GM21390 (cell line): ENCODE measurements around the gene ZMYND11.

Experiments used
- ATAC-seq: cut with Tn5 transposase; IDR thresholded peaks from one replicate; pipeline ENCODE4 v1.9.1; 2021; ENCODE audit not compliant: unreplicated experiment

The ZMYND11 gene

DNA sequence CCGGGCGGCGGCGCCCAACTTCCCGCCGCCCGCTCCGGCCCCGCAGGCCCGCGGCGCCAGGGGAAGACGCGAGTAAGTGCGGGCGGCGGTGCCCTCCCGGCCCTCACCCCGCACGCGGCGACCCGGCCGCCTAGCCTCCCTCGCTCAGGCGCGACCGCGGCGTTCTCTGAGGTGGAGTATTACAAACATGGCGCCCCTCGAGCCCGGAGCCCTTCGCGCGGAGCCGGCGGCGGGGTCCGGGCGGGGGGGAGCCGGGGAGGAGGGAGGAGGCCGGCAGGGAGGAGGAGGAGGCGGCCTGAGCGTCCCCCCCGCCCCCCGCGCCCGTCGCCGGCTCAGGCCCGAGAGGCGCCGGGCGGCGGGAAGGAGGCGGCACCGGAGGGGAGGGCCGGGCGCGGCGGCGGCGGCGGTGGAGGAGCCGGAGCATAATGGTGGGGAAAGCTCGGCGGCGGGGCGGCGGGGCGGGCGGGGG lies at the start of gene ZMYND11:
Gene ZMYND11 (plus strand): TSS at position 324 of the 469 bp plus-strand sequence. CDS start 44,558 bp downstream, outside the sequence.
- ATAC-seq = peak; percentile 59

GRCh38 chr10:86031-86430 lies 49.2 kb upstream of the ZMYND11 start:
- ATAC-seq = no peak

- ATAC-seq = no peak
Observed at GRCh38 chr10:87177-88080, 47.8 kb upstream of the ZMYND11 start.

GRCh38 chr10:88253-88652 lies 47.0 kb upstream of the ZMYND11 start:
- no peak for ATAC-seq

- no peak for ATAC-seq
Observed at GRCh38 chr10:89248-89647, 46.0 kb upstream of the ZMYND11 start.

GRCh38 chr10:90161-90560 lies 45.1 kb upstream of the ZMYND11 start:
- no peak for ATAC-seq

DNA sequence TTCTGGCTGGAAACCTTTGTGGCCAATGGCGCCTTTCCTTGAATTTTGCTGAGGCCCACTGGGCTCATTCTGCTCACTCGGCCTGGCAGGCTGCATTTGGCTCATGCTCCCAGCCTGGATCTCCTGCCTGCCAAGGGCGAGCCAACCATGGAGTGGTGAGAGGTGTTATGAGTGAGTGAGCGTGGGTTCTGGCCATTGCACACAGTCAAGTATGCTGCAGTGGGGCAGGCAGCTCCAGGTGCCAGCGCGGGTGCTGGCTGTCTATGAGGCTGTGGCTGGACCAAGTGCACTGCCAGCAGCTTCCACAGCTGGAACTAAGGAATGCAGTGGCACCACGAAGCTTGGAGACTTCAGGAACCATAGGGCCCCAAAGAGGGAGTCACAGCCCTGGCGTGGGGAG lies 43.9 kb upstream of the ZMYND11 start:
- no peak for ATAC-seq

DNA sequence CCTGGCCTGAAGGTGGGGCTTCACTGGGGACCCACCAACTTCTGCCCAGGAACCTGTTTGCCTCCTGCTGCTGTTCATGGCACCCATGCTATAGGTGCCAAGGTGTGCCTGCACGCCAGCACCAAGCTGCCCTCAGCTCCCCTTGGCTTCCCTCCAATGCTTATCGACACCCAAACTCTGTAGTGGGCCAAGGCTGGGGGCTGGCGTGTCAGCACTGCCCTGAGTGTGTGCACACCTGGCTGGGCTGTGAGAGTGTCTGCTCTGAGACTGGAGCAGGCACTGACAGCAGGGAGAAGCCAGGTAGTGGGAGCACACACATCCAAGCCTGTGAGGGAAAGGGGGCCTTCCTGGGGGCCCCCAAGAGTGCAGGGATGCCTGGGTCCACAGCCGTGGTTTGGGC lies 43.1 kb upstream of the ZMYND11 start:
- ATAC-seq = no peak

DNA sequence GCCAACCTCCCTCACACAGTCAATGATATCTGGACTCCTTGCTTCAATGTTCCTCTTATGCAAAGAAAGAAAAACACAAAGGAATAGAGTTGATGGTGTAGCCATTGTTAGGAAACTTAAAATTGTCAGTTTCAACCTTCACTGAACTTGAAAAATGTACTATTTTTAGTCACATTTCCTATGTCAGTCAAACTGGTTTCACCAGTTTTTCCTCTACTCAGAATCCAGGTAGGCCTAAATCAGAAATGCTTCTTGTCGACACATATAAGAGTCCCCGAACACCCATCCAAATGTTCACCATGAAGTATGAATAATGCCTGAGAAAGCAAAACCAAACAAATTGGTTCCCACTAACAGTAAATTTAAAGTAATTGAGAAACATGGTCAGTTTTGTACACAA lies 42.4 kb upstream of the ZMYND11 start:
- no peak for ATAC-seq

DNA sequence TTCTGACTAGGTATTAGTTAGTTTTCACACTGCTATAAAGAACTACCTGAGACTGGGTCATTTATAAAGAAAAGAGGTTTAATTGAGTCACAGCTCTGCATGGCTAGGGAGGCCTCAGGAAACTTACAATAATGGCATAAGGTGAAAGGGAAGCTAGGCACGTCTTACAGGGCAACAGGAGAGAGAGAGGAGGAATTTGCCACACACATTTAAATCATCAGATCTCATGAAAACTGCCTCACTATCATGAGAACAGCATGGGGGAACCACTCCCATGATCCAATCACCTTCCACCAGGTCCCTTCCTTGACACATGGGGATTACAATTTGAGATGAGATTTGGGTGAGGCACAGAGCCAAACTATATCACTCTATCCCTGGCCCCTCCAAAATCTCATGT lies 40.6 kb upstream of the ZMYND11 start:
- ATAC-seq = no peak

GRCh38 chr10:95356-96115 lies 39.7 kb upstream of the ZMYND11 start:
- no peak for ATAC-seq

- no peak for ATAC-seq
Observed at GRCh38 chr10:96466-96865, 38.8 kb upstream of the ZMYND11 start.

DNA sequence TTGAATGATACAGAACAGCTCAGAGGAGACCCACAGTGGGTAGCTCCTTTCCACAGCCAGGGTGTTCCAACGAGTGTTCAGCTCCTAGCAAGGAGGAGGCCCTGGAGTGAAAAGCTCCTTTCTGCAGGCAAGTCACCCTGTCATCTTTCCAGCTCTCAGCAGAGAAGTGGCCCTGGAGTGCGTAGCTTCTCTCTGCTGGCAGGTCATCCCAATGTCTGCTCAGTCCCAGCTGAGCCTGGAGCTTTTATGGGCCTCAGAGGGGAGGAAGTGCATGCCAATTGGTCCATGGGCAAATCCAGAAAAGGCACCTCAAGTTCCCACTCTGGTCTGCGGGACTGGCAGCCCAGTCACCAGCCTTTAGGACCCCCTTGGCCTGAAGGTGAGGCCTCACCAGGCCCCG lies 30.8 kb upstream of the ZMYND11 start:
- no peak for ATAC-seq

DNA sequence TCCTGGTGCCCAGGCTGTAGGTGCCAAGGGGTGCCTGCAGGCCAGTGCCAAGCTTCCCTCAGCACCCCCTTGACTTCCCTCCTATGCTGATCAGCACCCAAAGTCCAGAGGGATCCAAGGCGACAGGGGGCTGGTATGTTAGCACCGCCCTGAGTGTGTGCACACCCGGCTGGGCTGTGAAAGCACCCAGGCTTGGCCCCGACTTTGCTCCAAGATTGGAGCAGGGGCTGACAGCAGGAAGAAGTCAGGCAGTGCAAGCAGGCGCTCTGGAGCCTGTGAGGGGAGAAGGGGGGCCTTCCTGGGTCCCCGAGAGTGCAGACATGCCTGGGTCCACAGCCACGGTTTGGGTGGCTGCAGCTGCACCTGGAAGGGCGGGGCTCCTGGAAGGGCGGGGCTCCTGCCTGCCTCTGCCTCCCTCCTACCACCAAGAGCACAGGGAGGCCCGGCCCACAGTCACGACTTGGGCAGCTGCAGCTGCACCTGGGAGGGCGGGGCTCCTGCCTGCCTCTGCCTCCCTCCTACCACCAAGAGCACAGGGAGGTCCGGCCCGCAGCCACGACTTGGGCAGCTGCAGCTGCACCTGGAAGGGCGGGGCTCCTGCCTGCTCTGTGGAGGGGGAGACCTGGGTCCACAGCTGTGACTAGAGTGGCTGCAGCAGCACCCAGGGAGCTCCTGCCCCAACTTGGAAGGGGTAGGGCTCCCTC lies 30.2 kb upstream of the ZMYND11 start:
- ATAC-seq = no peak

DNA sequence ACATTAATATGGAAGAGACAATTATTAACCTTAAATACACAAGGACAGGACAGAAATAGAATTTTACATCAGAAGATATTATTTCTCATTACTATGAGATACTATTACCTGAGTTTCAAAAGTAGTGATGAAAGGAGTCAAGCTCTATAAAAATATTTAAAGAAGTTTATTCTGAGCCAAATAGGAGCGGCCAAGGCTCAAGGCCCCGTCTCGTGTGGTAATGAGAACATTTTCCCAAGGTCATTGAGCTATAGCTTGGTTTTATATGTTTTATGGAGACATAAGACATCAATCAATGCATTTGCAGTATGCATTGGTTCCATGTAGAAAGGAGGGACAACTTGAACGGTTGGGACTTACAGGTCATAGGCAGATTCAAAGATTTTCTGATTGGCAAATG lies 29.4 kb upstream of the ZMYND11 start:
- ATAC-seq = no peak

DNA sequence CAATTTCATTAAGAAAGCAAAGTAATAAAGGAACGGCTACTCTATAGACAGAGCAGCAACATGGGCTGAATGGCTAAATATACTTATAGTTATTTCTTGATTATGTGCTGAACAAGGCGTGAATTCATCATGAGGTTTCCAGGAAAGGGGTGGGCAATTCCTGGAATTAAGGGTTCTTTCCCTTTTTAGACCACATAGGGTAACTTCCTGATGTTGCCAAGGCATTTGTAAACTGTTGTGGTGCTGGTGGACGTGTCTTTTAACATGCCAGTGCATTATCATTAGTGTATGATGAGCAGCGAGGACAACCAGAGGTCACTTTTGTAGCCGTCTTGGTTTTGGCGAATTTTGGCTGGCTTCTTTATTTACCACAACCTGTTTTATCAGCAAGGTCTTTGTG lies 28.5 kb upstream of the ZMYND11 start:
- no peak for ATAC-seq

- no peak for ATAC-seq
Observed at GRCh38 chr10:112246-112645, 23.0 kb upstream of the ZMYND11 start.

DNA sequence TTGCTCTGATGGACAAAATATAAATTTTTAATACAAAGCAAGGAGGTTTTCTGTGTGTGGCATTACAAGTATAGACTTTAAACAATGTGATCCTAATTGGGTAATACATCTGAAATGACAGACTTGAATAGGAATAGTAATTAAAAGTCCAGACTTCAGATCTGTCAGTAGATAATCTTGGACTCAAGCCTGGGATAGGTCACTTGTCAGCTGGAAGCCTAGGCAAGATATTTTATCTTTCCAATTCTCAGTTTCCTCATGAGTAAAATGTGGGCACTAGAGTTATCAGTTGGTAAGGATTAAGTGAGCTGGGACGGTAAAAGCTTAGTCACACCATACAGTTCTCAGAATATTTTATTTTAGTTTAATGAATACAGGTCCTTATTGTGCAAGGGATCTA lies 10.4 kb upstream of the ZMYND11 start:
- ATAC-seq = no peak

DNA sequence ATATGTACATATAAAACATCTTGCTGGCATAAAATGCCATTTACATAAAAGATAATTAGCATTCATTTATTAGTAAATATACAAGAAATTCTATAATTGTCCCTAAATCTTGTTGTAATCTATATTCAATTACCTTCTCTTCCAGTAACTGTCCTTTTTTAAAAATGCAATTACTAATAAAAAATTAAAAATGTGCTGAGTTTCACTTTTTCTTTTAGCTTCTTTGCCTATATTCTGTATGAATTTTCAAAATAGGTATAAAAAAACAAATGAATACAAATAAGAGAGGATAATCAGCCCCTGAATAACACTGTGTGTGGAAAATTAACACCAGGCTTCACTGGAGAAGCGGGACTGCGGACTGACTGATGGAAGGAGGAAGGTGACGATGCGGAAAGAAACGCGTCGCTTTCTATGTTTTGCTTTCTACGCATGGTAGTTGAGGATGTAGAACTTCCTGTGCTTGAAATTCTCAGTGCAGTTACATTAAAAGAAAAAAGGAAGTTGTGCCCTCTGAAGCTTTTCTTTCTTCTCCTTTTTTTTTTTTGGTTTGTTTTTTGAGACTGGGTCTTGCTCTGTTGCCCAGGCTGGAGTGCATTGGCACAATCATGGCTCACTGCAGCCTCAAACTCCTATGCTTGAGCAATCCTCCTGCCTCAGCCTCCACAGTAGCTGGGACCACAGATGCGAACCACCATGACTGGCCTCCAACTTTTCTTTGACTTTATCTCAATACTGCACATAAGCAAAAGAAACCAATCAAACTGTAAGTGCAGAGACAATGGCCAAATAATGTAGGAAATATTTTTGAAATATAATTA lies 7.4 kb upstream of the ZMYND11 start:
- peak; percentile 92 for ATAC-seq

DNA sequence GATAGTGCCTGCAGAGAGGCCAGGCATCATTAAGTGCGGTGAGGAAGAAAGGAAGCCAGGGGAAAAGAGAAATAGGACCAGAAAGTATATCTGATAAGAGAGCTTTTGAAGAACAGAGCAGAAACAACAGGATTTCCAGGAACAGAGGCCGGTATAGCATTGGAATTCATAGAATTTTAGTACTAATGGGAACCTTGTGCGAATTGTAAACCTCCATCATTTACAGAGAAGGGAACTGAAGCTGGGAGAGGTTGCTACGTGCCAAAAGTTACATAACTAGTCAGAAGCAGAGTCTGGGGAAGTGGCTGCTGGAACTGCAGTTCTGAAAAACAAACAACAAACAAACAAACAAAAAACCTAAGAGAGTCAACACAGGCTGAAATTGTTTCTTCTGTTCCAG lies 5.4 kb upstream of the ZMYND11 start:
- no peak for ATAC-seq
